Endothelial cell of umbilical vein (primary cell): ENCODE data around the gene KATNAL2. TPM values are rescaled to one million over a fixed set of nuclear protein-coding genes. Genes with fewer than 3 reads are reported as not detected.

Experiments used
- BruUV-seq: library from RNA; stranded (reverse); fragments of 400-500 nt; replicated peaks from 2 replicates; lab custom pipeline; 2021; lab: Mats Ljungman, UMichigan
- CTCF ChIA-PET: fragments of 300-600, 350-600 bp; sonication (Branson Sonifier 250); formaldehyde crosslinking; loops from one replicate; lab custom pipeline; 2021; ENCODE audit warnings: antibody characterized with exemption, inconsistent platforms; lab: Charles Lee
- POLR2A ChIA-PET: fragments of 300-600, 350-600 bp; sonication (Branson Sonifier 250); formaldehyde crosslinking; loops from one replicate; lab custom pipeline; 2021; ENCODE audit warnings: antibody characterized with exemption, inconsistent platforms; lab: Charles Lee
- DNase-seq: peaks from one replicate; pipeline ENCODE4 v3.0.0-alpha.2; 2011; ENCODE audit warnings: low read depth, low spot score
- FAIRE-seq: peaks from 2 replicates; lab custom pipeline; 2011; peaks lifted over from hg19 to GRCh38; lab: Jason Lieb, UNC
- H2AFZ ChIP-seq: 2 replicates; pipeline ENCODE4 v1.6.0; 2012; ENCODE audit warnings: low read depth, low read length, control low read depth, inconsistent platforms
- H3K27ac ChIP-seq: 2 replicates; pipeline ENCODE4 v1.5.1; 2011; ENCODE audit warnings: low read depth, mild to moderate bottlenecking, control low read depth, low read length, moderate library complexity; ENCODE audit not compliant: insufficient read depth
- H3K27me3 ChIP-seq, 2 experiments: 2 replicates each; pipeline versions ENCODE4 v1.6.0 to v1.6.1; 2011; ENCODE audit warnings: low read length in 2 of 2, mixed read lengths in 1 of 2; ENCODE audit not compliant: control insufficient read depth in 2 of 2, insufficient read depth in 2 of 2
- H3K36me3 ChIP-seq, 2 experiments: 2 replicates in 1 of 2; 3 replicates in 1 of 2; pipeline ENCODE4 v1.5.1; 2011; ENCODE audit warnings: low read length in 2 of 2, mild to moderate bottlenecking in 1 of 2, moderate library complexity in 1 of 2; ENCODE audit not compliant: control insufficient read depth in 2 of 2, insufficient read depth in 2 of 2; ENCODE audit errors: extremely low read depth in 1 of 2
- H3K4me1 ChIP-seq: 3 replicates; pipeline ENCODE4 v1.5.1; 2011; ENCODE audit warnings: mild to moderate bottlenecking, low read length; ENCODE audit not compliant: control insufficient read depth, insufficient read depth; ENCODE audit errors: extremely low read depth
- H3K4me2 ChIP-seq: 2 replicates; pipeline ENCODE4 v1.6.1; 2011; ENCODE audit warnings: low read length, control low read depth, mixed read lengths; ENCODE audit not compliant: insufficient read depth
- H3K4me3 ChIP-seq, 3 experiments: fragments of 200-600 bp in 1 of 3; sonication (generic), shearing (Covaris generic) in 1 of 3; replicated peaks in 1 of 3; 2 replicates each; pipeline ENCODE4 v1.5.1; 2011 to 2016; ENCODE audit warnings: control low read depth in 3 of 3, low read length in 3 of 3, mild to moderate bottlenecking in 2 of 3, inconsistent platforms in 1 of 3, low read depth in 1 of 3, moderate library complexity in 1 of 3; ENCODE audit not compliant: insufficient read depth in 1 of 3
- H3K79me2 ChIP-seq: 2 replicates; pipeline ENCODE4 v1.6.0; 2012; ENCODE audit warnings: low read length, inconsistent platforms; ENCODE audit not compliant: control insufficient read depth, insufficient read depth
- H3K9ac ChIP-seq: replicated peaks from 2 replicates; pipeline ENCODE3; 2011; ENCODE audit warnings: low read length, control low read depth; ENCODE audit not compliant: insufficient read depth; ENCODE audit errors: extremely low read depth
- H3K9me1 ChIP-seq: replicated peaks from 3 replicates; pipeline ENCODE4 v1.6.0; 2011; ENCODE audit warnings: mild to moderate bottlenecking, low read length; ENCODE audit not compliant: control insufficient read depth, insufficient read depth; ENCODE audit errors: extremely low read depth
- H3K9me3 ChIP-seq: replicated peaks from 2 replicates; pipeline ENCODE4 v1.5.1; 2012; ENCODE audit warnings: low read length, inconsistent platforms; ENCODE audit not compliant: control insufficient read depth, insufficient read depth
- H4K20me1 ChIP-seq: replicated peaks from 2 replicates; pipeline ENCODE3; 2011; ENCODE audit warnings: mild to moderate bottlenecking, low read length; ENCODE audit not compliant: control insufficient read depth, insufficient read depth; ENCODE audit errors: extremely low read depth
- CTCF ChIP-seq, 2 donors: IDR thresholded peaks; 1 replicate in 1 of 2; 2 replicates in 1 of 2; pipeline ENCODE4 v1.5.1; 2011; ENCODE audit warnings: low read length in 2 of 2, mild to moderate bottlenecking in 2 of 2, moderate library complexity in 2 of 2, control low read depth in 1 of 2, inconsistent platforms in 1 of 2, low read depth in 1 of 2; ENCODE audit not compliant: insufficient read depth in 1 of 2; ENCODE audit errors: extremely low read depth in 1 of 2
- EZH2 ChIP-seq: IDR thresholded peaks from 2 replicates; pipeline ENCODE4 v1.6.1; 2012; ENCODE audit warnings: borderline replicate concordance, low read depth, mild to moderate bottlenecking, moderate library complexity, low read length, inconsistent platforms; ENCODE audit not compliant: severe bottlenecking
- FOS ChIP-seq: IDR thresholded peaks from 2 replicates; pipeline ENCODE4 v1.6.1; 2011; ENCODE audit warnings: mild to moderate bottlenecking, low read length, moderate library complexity, borderline replicate concordance; ENCODE audit not compliant: insufficient read depth
- GATA2 ChIP-seq: IDR thresholded peaks from 2 replicates; pipeline ENCODE4 v1.7.0; 2011; ENCODE audit warnings: low read depth, mild to moderate bottlenecking, moderate library complexity, mixed read lengths, low read length; ENCODE audit not compliant: insufficient read length, insufficient read depth
- JUN ChIP-seq: IDR thresholded peaks from 2 replicates; pipeline ENCODE4 v1.6.1; 2011; ENCODE audit warnings: borderline replicate concordance, low read depth; ENCODE audit not compliant: insufficient read length, insufficient read depth
- MYC ChIP-seq: IDR thresholded peaks from one replicate; pipeline ENCODE4 v1.6.1; 2011; ENCODE audit warnings: mild to moderate bottlenecking, low read depth, low read length
- POLR2A ChIP-seq: IDR thresholded peaks from 2 replicates; pipeline ENCODE4 v1.6.1; 2012; ENCODE audit warnings: low read depth, mild to moderate bottlenecking, control low read depth, low read length
- POLR2AphosphoS5 ChIP-seq: IDR thresholded peaks from 2 replicates; pipeline ENCODE4 v1.6.1; 2012; ENCODE audit warnings: low read depth, mild to moderate bottlenecking, control low read depth, low read length, moderate library complexity; ENCODE audit not compliant: insufficient read depth
- dilution Hi-C: fragments of 300-500 bp; cut with MboI; formaldehyde crosslinking; loops from one replicate; pipeline ENCODE4 v1.15.0; 2019; ENCODE audit warnings: low sequenced_read_pairs; ENCODE audit not compliant: extremely low pct_ligation_motif_present
- intact Hi-C: fragments of 100-400 bp; cut with micrococcal nuclease; formaldehyde crosslinking; loops from one replicate; pipeline ENCODE4 v1.10.0; 2022
- polyA plus RNA-seq, 4 experiments: library from polyadenylated mRNA; depleted of rRNA in 3 of 4; stranded (reverse) in 3 of 4; unstranded in 1 of 4; fragments of >200 nt; gene quantifications; 2 replicates each; pipeline versions ENCODE4 v1.2.1 to v1.2.3, GENCODE V29; 2011 to 2012; ENCODE audit warnings: missing spikeins in 1 of 4
- total RNA-seq: library from RNA; stranded (reverse); gene quantifications from 2 replicates; pipeline ENCODE4 v1.2.3, GENCODE V29; 2021
- TF ChIP-seq, protein P1 (sequence below): IDR thresholded peaks from 2 replicates; pipeline ENCODE4 v1.6.1; 2011; ENCODE audit not compliant: insufficient read depth, insufficient read length

Gene KATNAL2
- total and polyA plus RNA-seq, 2 donors (not counting 3 experiments of a cell fraction or from before 2014, with no cell fraction given) = 0.51 to 1.3 TPM

GRCh38 chr18:47036298-47036874 lies 119.0 kb downstream of the KATNAL2 start:
- FAIRE-seq (no peak), DNase-seq (peak; percentile 6)
- Histone ChIP-seq H3K4me1 (no peaks in the 10 kb centered on the region), H3K9me3 (no peaks in the 10 kb centered on the region), H3K4me2 (no peak overlapping the region), H3K79me2 (no peaks in the 10 kb centered on the region), H3K27me3 (no peaks in the 10 kb centered on the region), H2AFZ (no peak overlapping the region), H3K4me3 (no peak overlapping the region), H3K36me3 (no peaks in the 10 kb centered on the region), H3K27ac (no peak overlapping the region), H4K20me1 (no peaks in the 10 kb centered on the region), H3K9me1 (no peaks in the 10 kb centered on the region), H3K9ac (no peak overlapping the region)
- TF ChIP-seq POLR2A (no peak), CTCF (IDR thresholded peaks at IDR 0.05; ENCODE audit: extremely low read depth in 1 of 2, insufficient read depth in 1 of 2, low read depth in 1 of 2, low read length in 2 of 2) (peak; percentile 20 to 33)
- CTCF ChIA-PET = interaction anchor here (1.2 to 1.9 kb wide), 2 partner anchors 13 to 755 kb away, joined by 4 to 6 read pairs; no protein-coding TSS in a partner anchor
- POLR2A ChIA-PET = no interaction called here
- dilution Hi-C loops (no loop called here), intact Hi-C loops (no loop called here)
- BruUV-seq = no TSS peak

DNA sequence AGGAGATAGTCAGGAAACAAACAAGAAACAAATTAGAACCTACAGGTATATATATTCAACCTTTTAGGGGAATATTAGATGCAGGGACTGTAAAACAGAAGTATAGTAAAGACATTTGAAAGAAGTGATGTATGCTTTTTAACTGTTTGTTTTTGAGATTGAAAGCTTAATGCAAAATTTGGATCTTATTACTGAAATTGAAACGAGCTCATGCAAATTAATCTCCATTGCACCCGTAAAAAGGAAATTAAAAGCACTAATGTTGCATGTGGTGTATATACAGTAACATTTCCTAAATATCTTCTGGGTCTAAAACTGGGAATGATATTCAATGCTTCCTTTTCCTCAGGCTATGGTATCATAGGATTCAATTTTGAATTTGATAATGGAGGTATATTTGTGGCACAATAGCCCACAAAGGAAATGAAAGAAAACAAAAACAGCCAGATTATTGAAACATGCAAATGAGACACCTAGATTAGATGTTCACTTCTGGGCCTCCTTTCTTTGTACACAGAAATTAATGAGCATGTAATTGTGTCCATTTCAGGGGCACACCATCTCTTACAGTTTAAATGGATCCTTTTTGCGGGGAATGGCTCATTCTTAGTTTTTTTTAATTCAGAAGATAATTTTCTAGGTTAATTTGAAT lies 119.7 kb downstream of the KATNAL2 start:
- POLR2A ChIA-PET = no interaction called here
- H3K9ac ChIP-seq = no peak overlapping the region
- no peak overlapping the region for H2AFZ ChIP-seq
- H3K36me3 ChIP-seq = no peaks in the 10 kb centered on the region
- intact Hi-C loops (no loop called here), dilution Hi-C loops (no loop called here)
- no peak overlapping the region for H3K27ac ChIP-seq
- no peaks in the 10 kb centered on the region for H3K4me1 ChIP-seq
- H3K4me3 ChIP-seq = no peak overlapping the region
- no peak overlapping the region for H3K4me2 ChIP-seq
- H3K9me3 ChIP-seq = no peaks in the 10 kb centered on the region
- no peaks in the 10 kb centered on the region for H4K20me1 ChIP-seq
- FAIRE-seq = no peak
- no peak for DNase-seq
- H3K79me2 ChIP-seq = no peaks in the 10 kb centered on the region
- H3K27me3 ChIP-seq = no peaks in the 10 kb centered on the region
- BruUV-seq = no TSS peak
- no peaks in the 10 kb centered on the region for H3K9me1 ChIP-seq
- TF ChIP-seq POLR2AphosphoS5 (no peak), GATA2 (no peak), FOS (no peak), JUN (no peak), EZH2 (no peak), CTCF (IDR thresholded peaks at IDR 0.05; ENCODE audit: extremely low read depth in 1 of 2, insufficient read depth in 1 of 2, low read depth in 1 of 2, low read length in 2 of 2) (no peak), POLR2A (no peak), MYC (no peak)
- TF ChIP-seq, protein P1, sequence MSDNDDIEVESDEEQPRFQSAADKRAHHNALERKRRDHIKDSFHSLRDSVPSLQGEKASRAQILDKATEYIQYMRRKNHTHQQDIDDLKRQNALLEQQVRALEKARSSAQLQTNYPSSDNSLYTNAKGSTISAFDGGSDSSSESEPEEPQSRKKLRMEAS = no peak
- CTCF ChIA-PET = interaction anchor here (0.7 to 1.9 kb wide), 4 partner anchors 12 to 756 kb away, joined by 3 to 6 read pairs (median 4); no protein-coding TSS in a partner anchor
